NCI-H510A treated with DMSO at 0.1 percent for 48 hours (cell line): Measurements from ENCODE around the gene LZTS2.

Source experiments
- DNase-seq: peaks from one replicate; lab custom pipeline; 2025; lab: John Stamatoyannopoulos, UW

The LZTS2 gene

GRCh38 chr10:100998183-100998990 lies 1.2 kb upstream of the LZTS2 start:
- peak; percentile 88 for DNase-seq

GRCh38 chr10:100998991-100999741 lies 442 bp upstream of the LZTS2 start:
- DNase-seq, result peak; percentile 63

DNA sequence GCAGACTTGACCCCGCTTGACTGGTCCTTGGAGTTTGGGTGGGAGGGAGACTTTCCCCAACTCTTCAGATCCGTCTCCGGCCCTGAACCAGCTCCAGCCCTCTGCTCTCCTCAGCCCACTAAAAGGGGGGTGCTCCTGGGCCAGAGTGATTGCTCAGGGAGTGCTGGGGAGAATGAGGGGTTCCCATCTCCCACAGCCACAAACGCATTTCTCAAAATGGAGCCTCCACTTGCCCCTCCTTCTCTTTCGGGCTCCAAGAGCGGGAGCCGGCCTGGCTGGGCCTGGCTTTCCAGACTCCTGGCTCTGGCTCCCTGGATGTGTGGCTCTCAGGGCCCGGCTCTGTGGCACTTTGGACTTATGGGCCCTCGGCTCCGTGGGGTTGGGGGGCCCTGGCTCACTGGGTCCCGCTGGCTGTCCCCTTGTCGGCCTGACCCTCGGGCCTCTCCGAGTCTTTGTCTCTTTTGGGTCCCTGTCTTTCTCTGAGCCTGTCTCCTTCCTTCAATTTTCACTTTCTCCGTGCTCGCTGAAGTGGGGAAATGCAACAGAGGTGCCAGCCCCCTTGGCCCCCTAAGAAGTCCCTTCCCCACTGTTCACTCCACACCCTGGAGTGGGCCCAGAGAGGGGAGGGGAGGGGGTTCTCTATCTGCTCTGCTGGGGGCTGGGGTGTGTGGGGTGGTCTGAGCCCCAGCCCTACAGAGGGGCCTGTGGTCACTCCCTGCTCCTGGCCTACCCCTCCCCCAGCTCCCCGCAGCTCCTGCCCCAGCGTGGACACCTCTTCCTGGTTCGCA lies 713 bp downstream of the LZTS2 start:
- peak; percentile 44 for DNase-seq

DNA sequence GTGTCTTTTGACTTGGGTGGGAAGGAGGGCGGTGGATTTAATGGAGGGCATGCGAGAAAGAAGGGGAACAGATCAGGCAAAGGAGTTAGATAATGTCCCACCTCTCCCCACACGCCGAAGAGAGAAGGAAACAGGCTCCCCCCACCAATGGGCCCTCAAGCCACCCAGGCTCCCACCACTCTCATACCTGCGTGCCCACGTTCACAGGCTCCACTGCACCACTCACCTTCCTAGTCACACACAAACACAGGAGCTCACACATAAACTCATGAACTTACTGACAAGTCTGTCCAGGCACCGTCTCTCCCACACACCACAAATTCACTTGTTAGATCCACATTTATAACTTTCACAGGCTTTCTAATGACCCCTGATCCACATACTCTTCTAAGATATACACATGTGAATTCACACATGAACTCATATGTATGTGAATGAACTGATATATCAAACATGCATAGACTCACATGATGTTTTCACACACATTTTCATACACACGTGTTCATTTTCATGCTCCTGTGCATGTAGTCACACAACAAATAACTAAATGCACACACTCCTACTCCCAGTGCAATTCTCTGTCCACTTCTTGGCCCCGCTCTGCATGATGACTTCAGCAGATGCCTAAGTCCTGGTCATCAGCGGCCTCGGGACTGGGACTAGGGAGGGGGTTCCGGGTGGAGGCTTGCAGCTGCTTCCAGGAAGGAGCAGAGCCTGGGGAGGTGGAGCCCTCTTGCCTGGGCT lies 1.5 kb downstream of the LZTS2 start:
- peak; percentile 19 for DNase-seq

DNA sequence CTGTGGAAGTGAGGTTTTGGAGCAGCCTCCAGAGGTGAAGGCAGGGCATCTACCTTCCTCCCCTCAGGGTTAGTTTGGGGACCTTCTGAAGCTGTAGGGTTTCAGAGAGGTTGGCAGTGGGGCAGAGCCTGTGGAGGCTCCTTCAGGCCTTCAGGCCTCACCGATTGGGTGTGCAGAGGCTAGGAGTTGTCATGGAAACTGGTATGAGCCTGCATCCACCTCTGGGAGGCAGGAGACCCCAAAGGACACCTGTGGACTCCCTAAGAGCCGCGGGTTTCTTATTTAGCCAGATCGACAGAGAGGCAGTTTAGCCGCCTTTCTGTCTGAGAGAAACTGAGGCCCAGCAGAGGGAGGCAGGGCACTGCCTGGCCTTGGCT lies 2.0 kb downstream of the LZTS2 start:
- DNase-seq, result no peak

DNA sequence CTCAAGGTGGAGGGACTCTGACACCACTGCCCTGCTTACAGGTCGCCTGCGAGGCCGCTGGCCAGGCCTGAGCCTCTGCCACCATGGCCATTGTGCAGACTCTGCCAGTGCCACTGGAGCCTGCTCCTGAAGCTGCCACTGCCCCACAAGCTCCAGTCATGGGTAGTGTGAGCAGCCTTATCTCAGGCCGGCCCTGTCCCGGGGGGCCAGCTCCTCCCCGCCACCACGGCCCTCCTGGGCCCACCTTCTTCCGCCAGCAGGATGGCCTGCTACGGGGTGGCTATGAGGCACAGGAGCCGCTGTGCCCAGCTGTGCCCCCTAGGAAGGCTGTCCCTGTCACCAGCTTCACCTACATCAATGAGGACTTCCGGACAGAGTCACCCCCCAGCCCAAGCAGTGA lies 2.8 kb downstream of the LZTS2 start:
- DNase-seq, result no peak

- no peak for DNase-seq
Measured at GRCh38 chr10:101003639-101004206, 4.1 kb downstream of the LZTS2 start.

GRCh38 chr10:101005361-101005760 lies 5.8 kb downstream of the LZTS2 start:
- no peak for DNase-seq

- no peak for DNase-seq
Measured at GRCh38 chr10:101005869-101006567, 6.4 kb downstream of the LZTS2 start.

DNA sequence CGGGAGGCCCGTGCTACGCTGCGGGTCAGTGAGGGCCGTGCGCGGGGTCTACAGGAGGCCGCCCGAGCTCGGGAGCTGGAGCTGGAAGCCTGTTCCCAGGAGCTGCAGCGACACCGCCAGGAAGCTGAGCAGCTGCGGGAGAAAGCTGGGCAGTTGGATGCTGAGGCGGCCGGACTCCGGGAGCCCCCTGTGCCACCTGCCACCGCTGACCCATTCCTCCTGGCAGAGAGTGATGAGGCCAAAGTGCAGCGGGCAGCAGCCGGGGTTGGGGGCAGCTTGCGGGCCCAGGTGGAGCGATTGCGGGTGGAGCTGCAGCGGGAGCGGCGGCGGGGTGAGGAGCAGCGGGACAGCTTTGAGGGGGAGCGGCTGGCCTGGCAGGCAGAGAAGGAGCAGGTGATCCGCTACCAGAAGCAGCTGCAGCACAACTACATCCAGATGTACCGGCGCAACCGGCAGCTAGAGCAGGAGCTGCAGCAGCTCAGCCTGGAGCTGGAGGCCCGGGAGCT lies 7.0 kb downstream of the LZTS2 start:
- DNase-seq, result no peak

DNA sequence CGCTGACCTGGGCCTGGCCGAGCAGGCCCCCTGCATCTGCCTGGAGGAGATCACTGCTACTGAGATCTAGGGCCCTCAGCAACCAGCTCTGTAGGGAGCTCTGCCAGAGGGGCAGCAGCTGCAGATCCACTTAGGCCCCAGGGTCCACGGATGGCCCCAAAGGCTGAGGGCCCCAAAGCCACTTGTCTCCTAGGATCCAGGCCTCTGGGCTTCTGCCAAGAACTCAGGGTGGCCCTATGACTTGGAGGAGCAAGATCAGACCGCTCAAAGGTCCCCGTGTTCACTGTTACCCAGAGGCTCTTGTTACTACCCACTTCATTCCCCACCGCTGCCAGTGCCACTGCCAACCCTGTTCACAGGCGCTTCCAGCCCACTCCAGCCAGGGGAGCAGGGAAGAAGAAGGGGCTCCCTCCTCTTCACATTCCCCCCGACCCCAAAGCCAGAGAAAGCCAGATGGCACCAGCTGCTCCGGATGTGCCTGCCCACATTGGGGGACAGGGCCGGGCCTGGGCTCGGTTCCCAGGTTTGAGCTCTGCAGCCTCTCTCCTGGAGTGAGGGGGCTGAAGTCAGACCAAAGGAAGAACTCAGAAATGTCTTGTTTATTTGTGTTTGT lies 7.6 kb downstream of the LZTS2 start:
- DNase-seq, result no peak

DNA sequence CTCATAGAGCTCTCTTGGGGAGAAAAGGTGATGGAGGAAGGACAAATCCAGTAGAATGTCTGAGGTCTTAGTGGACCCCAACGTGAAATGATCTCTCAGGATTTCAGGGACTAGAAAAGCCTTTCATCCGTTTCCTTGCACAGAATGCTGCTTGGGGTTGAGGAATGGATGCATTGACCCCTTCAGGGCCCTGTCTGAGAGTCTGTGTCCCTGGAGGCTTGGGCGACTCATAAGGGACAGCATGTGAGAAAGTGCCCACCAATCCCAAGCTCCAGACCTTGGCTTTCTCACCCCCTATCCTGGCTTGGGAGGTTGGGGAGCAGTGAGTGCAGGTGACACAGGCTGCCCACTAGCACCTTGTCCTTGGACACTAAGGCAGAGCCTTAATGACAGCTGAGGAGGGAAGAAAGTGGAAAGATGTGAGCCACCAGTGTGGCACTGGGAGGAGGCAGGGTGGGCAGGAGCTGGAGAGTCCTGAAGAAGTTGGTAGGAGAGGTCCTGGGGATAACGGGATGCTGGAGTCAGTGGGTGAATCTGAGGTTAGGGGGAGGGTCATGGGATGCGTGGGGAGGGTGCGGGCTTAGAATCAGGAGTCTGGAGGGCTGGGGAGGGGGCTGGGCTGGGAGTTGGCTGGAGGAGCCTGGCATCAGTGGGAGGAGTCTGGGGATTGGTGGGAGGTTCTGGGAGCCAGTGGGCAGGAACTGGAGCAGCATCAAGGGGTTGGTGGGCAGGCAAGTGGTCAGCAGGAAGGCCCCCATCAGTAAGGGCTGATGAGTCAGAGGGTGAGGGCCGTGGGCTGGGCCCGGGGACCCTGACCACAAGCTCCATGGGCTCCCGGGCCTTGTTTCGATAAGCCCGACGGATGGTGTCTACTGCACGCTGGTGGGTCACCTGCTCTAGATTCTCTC lies 8.6 kb downstream of the LZTS2 start:
- DNase-seq, result no peak

- DNase-seq, result no peak
Measured at GRCh38 chr10:101008823-101009423, 9.3 kb downstream of the LZTS2 start.

- DNase-seq, result no peak
Measured at GRCh38 chr10:101010329-101010728, 10.7 kb downstream of the LZTS2 start.

DNA sequence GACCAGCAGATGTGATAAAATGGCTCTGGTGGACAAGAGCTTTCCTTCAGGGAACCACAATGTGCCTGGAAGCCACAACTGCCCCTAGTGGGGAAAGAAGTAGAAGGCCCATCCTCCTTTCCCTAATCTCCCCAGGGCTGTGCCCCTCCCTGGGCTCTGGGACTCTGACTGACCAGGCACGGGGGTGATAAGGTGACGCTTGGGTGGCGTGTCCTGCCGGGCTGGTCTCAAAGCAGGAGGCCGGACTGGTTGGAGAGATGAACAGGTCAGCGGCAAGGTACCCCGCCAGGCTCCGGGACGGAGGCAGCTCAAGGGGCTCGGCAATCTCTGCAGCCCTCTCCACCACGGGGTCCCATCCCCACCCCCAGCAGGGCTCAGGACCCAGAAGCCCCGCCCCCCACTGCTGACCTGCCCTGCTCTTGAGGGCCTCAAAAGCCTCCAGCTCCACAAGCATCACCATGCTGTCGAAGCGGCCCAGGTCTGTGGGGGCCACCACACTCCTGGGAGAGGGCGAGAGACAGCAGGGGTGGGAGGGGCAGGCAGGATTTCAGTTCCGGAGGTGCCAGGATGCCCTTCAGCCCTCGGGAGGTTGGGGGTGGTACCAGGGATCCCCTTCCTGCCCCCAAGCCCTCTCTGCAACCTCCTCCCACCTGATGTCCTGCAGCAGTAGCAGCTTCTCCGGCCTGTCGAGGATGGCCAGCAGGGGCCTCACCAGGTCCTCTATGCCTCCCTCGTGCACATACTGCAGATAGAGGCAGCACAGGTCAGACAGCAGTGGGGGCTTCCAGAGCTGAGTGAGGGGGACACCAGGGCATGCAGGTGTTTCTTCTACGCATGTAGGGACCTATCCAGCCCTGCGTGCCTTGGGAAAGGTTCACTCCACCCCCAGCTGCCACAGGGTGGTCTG lies 12.2 kb downstream of the LZTS2 start:
- DNase-seq, result no peak

GRCh38 chr10:101012525-101013364 lies 13.1 kb downstream of the LZTS2 start:
- peak; percentile 78 for DNase-seq

GRCh38 chr10:101013365-101013825 lies 13.8 kb downstream of the LZTS2 start:
- DNase-seq, result no peak
